ENCODE measurements around the gene RASA3. TPM values are rescaled to one million over a fixed set of nuclear protein-coding genes. Genes with fewer than 3 reads are reported as not detected.
"Not testable (repeated sequence)": the region's sequence is repeated elsewhere in the genome, so short reads cannot be mapped to it uniquely, and the experiment has no call there.

Gene RASA3
- total and polyA plus RNA-seq, 7 donors = 4.2 to 22.4 (median 16.9) TPM

DNA sequence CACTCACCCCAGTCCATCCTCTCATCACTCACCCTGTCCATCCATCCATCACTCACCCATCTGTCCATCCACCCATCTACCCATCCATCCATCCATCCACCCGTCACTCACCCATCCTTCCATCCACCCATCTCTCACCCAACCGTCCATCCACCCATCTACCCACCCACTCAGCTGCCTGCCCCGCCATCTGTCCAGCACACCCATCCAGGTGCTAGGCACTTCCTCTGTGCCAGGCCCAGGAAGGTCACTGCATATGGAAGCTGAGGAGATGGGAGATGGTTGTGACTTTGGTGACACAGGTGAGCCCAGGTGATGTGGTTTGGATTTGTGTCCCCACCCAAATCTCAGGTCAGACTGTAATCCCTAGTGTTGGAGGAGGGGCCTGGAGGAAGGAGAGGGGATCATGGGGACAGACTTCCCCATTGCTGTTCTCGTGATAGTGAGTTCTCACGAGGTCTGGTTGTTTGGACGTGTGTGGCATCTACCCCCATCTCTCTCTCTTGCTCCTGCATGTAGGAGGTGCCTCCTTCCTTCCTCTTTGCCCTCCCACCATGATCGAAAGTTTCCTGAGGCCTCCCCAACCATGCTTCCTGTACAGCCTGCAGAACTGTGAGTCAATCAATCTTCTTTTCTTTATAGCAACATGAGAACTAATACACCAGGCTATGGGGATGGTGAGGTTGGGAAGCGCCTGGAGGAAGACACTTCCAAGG, 142.7 kb downstream of the RASA3 start:
- intact Hi-C loops (cut with DNase I) = no loop called here
- DNase-seq = peak; percentile 54

DNA sequence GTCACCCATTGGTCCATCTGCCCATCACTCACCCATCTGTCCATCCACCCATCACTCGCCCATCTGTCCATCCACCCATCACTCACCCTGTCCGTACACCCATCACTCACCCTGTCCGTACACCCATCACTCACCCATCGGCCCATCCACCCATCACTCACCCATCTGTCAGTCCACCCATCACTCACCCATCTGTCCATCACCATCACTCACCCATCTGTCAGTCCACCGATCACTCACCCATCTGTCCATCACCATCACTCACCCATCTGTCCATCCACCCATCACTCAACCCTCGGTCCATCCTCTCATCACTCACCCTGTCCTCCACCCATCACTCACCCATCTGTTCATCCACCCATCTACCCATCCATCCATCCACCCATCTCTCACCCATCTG, 143.6 kb downstream of the RASA3 start:
- intact Hi-C loops (cut with DNase I); H3K4me3 ChIP-seq; H3K27ac ChIP-seq; H3K4me1 ChIP-seq; H3K9me3 ChIP-seq; H3K27me3 ChIP-seq; DNase-seq: not testable (repeated sequence)
- peaks cover 0 to 38% (median 14%) of the 10 kb centered on the region in 4 donors for H3K36me3 ChIP-seq
- 96% methylated on average over 6 of the region's 6 CpGs for WGBS, 2 donors

More for the DNA sequence above, 142.7 kb downstream of the RASA3 start:
- Histone ChIP-seq H3K36me3 (peaks cover 1 to 43% (median 14%) of the 10 kb centered on the region in 4 donors), H3K27me3 (no peaks in the 10 kb centered on the region), H3K9me3 (no peaks in the 10 kb centered on the region), H3K4me3 (no peak overlapping the region), H3K4me1 (no peaks in the 10 kb centered on the region), H3K27ac (no peak overlapping the region)
- TF ChIP-seq POLR2A (IDR thresholded peaks at IDR 0.05) (no peak), POLR2AphosphoS5 (IDR thresholded peaks at IDR 0.05) (no peak), EP300 (IDR thresholded peaks at IDR 0.05) (no peak)
- TF ChIP-seq, protein P1, sequence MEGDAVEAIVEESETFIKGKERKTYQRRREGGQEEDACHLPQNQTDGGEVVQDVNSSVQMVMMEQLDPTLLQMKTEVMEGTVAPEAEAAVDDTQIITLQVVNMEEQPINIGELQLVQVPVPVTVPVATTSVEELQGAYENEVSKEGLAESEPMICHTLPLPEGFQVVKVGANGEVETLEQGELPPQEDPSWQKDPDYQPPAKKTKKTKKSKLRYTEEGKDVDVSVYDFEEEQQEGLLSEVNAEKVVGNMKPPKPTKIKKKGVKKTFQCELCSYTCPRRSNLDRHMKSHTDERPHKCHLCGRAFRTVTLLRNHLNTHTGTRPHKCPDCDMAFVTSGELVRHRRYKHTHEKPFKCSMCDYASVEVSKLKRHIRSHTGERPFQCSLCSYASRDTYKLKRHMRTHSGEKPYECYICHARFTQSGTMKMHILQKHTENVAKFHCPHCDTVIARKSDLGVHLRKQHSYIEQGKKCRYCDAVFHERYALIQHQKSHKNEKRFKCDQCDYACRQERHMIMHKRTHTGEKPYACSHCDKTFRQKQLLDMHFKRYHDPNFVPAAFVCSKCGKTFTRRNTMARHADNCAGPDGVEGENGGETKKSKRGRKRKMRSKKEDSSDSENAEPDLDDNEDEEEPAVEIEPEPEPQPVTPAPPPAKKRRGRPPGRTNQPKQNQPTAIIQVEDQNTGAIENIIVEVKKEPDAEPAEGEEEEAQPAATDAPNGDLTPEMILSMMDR (IDR thresholded peaks at IDR 0.05) = no peak
- 86 to 95% methylated on average over 8 of the region's 8 CpGs for WGBS, 2 donors

DNA sequence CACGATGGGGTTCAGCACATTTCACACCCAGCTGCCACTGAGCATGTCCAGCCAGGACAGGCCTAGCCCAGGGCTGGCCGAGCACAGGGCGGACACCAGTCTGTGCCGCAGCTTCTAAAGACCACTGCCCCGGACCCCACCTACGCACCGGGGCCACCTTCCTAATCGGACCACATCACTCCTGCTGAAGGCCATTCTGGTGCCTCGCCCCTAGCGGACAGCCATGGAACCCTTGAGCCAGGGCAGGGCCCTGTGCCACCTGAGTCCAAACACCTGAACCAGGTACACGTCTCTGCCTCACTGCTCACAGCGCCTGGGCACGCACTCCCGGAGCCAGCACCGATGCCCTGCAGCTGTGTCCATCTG, 150.1 kb downstream of the RASA3 start:
- TF ChIP-seq, protein P1 (IDR thresholded peaks at IDR 0.05) = no peak
- TF ChIP-seq EP300 (IDR thresholded peaks at IDR 0.05) = no peak
- no peak for TF ChIP-seq POLR2A (IDR thresholded peaks at IDR 0.05)
- DNase-seq = peak; percentile 56
- intact Hi-C loops (cut with DNase I) = no loop called here
- no peaks in the 10 kb centered on the region for H3K27me3 ChIP-seq
- H3K9me3 ChIP-seq = no peaks in the 10 kb centered on the region
- peaks cover 0 to 54% (median 17%) of the 10 kb centered on the region in 4 donors for H3K36me3 ChIP-seq
- WGBS, 2 donors = 96 to 98% methylated on average over 15 of the region's 15 CpGs
- H3K4me3 ChIP-seq = no peak overlapping the region
- H3K27ac ChIP-seq = no peak overlapping the region
- H3K4me1 ChIP-seq = peaks cover 0 to 7% (median 2%) of the 10 kb centered on the region in 4 donors

DNA sequence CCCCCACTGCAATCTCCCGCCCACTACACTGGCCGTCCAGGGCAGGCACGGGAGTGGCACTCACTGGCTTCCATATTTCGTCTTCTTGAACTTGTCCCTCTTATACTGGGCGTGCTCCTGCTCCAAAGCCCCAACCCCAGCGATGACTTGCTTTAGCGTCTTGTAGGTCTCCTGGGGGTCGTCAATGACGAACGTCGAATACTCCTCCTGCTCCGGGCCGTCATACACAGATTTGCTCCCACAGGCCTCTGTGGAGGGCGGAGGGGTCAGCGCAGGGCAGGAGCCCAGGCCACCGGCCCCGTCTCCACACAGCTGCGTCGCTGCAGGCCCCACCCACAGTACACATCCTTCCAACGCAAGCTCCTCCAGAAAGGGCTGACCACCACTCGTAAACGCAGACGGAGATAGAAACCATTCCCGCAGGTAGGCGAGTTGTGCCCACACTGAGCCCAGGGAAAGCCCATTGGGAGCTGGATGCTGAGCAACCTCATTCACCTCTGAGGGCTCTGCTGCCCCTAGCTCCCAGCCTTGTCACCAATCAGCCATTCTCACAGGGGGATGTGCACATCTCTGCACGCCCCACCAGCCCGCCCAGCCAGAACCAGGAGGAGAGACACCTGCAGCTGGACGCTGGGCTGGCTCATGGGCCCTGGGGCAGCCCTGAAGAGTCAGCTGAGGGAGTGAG, 150.7 kb downstream of the RASA3 start:
- Histone ChIP-seq H3K4me3 (no peak overlapping the region), H3K27me3 (no peaks in the 10 kb centered on the region), H3K36me3 (peaks cover 0 to 56% (median 18%) of the 10 kb centered on the region in 4 donors), H3K27ac (no peak overlapping the region), H3K9me3 (no peaks in the 10 kb centered on the region), H3K4me1 (peaks cover 0 to 13% (median 6%) of the 10 kb centered on the region in 4 donors)
- 73 to 89% methylated on average over 28 of the region's 28 CpGs for WGBS, 2 donors
- DNase-seq = peak; percentile 62
- intact Hi-C loops (cut with DNase I) = no loop called here
- TF ChIP-seq POLR2A (IDR thresholded peaks at IDR 0.05) = no peak
- TF ChIP-seq EP300 (IDR thresholded peaks at IDR 0.05) = no peak
- TF ChIP-seq, protein P1 (IDR thresholded peaks at IDR 0.05) = no peak
- no peak for TF ChIP-seq POLR2AphosphoS5 (IDR thresholded peaks at IDR 0.05)

DNA sequence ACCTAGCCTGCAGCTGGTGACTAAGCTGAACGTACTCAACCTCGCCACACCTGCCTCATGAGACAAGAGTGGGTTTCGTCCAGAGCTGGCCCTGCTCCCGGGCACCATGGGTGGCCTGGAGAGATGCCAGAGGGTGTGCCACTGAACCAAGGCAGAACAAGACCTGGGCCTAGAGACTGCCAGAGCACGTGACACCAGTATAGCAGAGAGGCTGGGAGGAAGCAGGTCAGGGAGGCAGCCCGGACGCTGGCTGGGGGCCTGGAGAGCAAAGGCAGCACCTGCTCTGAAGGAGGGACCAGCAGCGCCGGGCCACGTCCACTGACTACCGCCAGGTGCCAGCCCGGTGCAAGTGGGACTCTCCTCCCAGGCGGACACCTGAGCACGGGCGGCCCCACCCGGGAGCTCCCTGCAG, 151.2 kb downstream of the RASA3 start:
- Histone ChIP-seq H3K4me1 (peaks cover 0 to 15% (median 7%) of the 10 kb centered on the region in 4 donors), H3K4me3 (no peak overlapping the region), H3K9me3 (no peaks in the 10 kb centered on the region), H3K27ac (no peak overlapping the region), H3K27me3 (no peaks in the 10 kb centered on the region), H3K36me3 (peaks cover 0 to 56% (median 18%) of the 10 kb centered on the region in 4 donors)
- DNase-seq = peak; percentile 62
- TF ChIP-seq POLR2AphosphoS5 (IDR thresholded peaks at IDR 0.05) (no peak), EP300 (IDR thresholded peaks at IDR 0.05) (no peak), POLR2A (IDR thresholded peaks at IDR 0.05) (no peak)
- TF ChIP-seq, protein P1 (IDR thresholded peaks at IDR 0.05) = no peak
- 14 to 76% methylated on average over 16 of the region's 16 CpGs for WGBS, 2 donors
- intact Hi-C loops (cut with DNase I) = no loop called here

Data from sigmoid colon (tissue), 7 donors.